ENCODE data around the gene MRLN. TPM values are rescaled to one million over a fixed set of nuclear protein-coding genes. Genes with fewer than 3 reads are reported as not detected.
"Not testable (repeated sequence)": the region's sequence is repeated elsewhere in the genome, so short reads cannot be mapped to it uniquely, and the experiment has no call there.

MRLN gene
- total RNA-seq, 1 donor from 2014 or later: not detected

GRCh38 chr10:59788914-59789313 lies 35.7 kb upstream of the MRLN start:
- not testable (repeated sequence) for H3K4me2 ChIP-seq (ENCODE audit: low read length); H3K9me3 Mint-ChIP-seq (ENCODE audit: unreplicated experiment); DNase-seq (ENCODE audit: low read depth); H3K4me1 Mint-ChIP-seq (ENCODE audit: low read depth, unreplicated experiment); H3K9ac ChIP-seq (ENCODE audit: low read length); H3K79me2 ChIP-seq (ENCODE audit: insufficient read depth, low read length); H4K20me1 ChIP-seq (ENCODE audit: insufficient read depth, low read length); H3K4me3 ChIP-seq (ENCODE audit: insufficient read depth, low read depth, low read length); H3K9me3 ChIP-seq (ENCODE audit: insufficient read depth, low read depth, low read length); H3K27me3 Mint-ChIP-seq (ENCODE audit: low read depth, unreplicated experiment); H3K27ac Mint-ChIP-seq (ENCODE audit: unreplicated experiment); H3K4me3 Mint-ChIP-seq (ENCODE audit: unreplicated experiment); H3K27me3 ChIP-seq (ENCODE audit: insufficient read depth, low read length); H2AFZ ChIP-seq (ENCODE audit: low read depth, low read length); H3K27ac ChIP-seq (ENCODE audit: low read depth, low read length); H3K36me3 Mint-ChIP-seq (ENCODE audit: low read depth, unreplicated experiment); H3K4me1 ChIP-seq (ENCODE audit: insufficient read depth, low read length)
- peak; percentile 32 for FAIRE-seq
- H3K36me3 ChIP-seq (ENCODE audit: insufficient read depth, low read length): peaks cover 22% of the 10 kb centered on the region

- H3K27ac Mint-ChIP-seq (ENCODE audit: unreplicated experiment); H2AFZ ChIP-seq (ENCODE audit: low read depth, low read length); FAIRE-seq; DNase-seq (ENCODE audit: low read depth); H4K20me1 ChIP-seq (ENCODE audit: insufficient read depth, low read length); H3K9me3 Mint-ChIP-seq (ENCODE audit: unreplicated experiment); H3K27me3 ChIP-seq (ENCODE audit: insufficient read depth, low read length); H3K9ac ChIP-seq (ENCODE audit: low read length); H3K27ac ChIP-seq (ENCODE audit: low read depth, low read length); H3K36me3 Mint-ChIP-seq (ENCODE audit: low read depth, unreplicated experiment); H3K4me1 ChIP-seq (ENCODE audit: insufficient read depth, low read length); H3K4me3 Mint-ChIP-seq (ENCODE audit: unreplicated experiment); H3K79me2 ChIP-seq (ENCODE audit: insufficient read depth, low read length); H3K4me3 ChIP-seq (ENCODE audit: insufficient read depth, low read depth, low read length); H3K4me1 Mint-ChIP-seq (ENCODE audit: low read depth, unreplicated experiment); H3K4me2 ChIP-seq (ENCODE audit: low read length); H3K9me3 ChIP-seq (ENCODE audit: insufficient read depth, low read depth, low read length); H3K27me3 Mint-ChIP-seq (ENCODE audit: low read depth, unreplicated experiment): not testable (repeated sequence)
- H3K36me3 ChIP-seq (ENCODE audit: insufficient read depth, low read length): peaks cover 15% of the 10 kb centered on the region
These were observed 33.8 kb upstream of the MRLN start for GRCh38 chr10:59787032-59787431.

- H4K20me1 ChIP-seq (ENCODE audit: insufficient read depth, low read length); H3K36me3 ChIP-seq (ENCODE audit: insufficient read depth, low read length); H3K36me3 Mint-ChIP-seq (ENCODE audit: low read depth, unreplicated experiment); H3K9me3 ChIP-seq (ENCODE audit: insufficient read depth, low read depth, low read length); H2AFZ ChIP-seq (ENCODE audit: low read depth, low read length); H3K27ac ChIP-seq (ENCODE audit: low read depth, low read length); DNase-seq (ENCODE audit: low read depth); H3K4me3 ChIP-seq (ENCODE audit: insufficient read depth, low read depth, low read length); H3K4me3 Mint-ChIP-seq (ENCODE audit: unreplicated experiment); H3K27me3 Mint-ChIP-seq (ENCODE audit: low read depth, unreplicated experiment); FAIRE-seq; H3K9ac ChIP-seq (ENCODE audit: low read length); H3K4me1 ChIP-seq (ENCODE audit: insufficient read depth, low read length); H3K9me3 Mint-ChIP-seq (ENCODE audit: unreplicated experiment); H3K4me1 Mint-ChIP-seq (ENCODE audit: low read depth, unreplicated experiment); H3K4me2 ChIP-seq (ENCODE audit: low read length); H3K27ac Mint-ChIP-seq (ENCODE audit: unreplicated experiment); H3K79me2 ChIP-seq (ENCODE audit: insufficient read depth, low read length); H3K27me3 ChIP-seq (ENCODE audit: insufficient read depth, low read length): not testable (repeated sequence)
These were observed 32.2 kb upstream of the MRLN start for GRCh38 chr10:59785476-59785875.

- peaks cover 10% of the 10 kb centered on the region for H3K4me1 ChIP-seq (ENCODE audit: insufficient read depth, low read length)
- no peaks in the 10 kb centered on the region for H3K36me3 Mint-ChIP-seq (ENCODE audit: low read depth, unreplicated experiment)
- peaks cover 15% of the 10 kb centered on the region for H3K4me1 Mint-ChIP-seq (ENCODE audit: low read depth, unreplicated experiment)
- H3K4me3 ChIP-seq (ENCODE audit: insufficient read depth, low read depth, low read length): no peak overlapping the region
- FAIRE-seq (no peak), DNase-seq (ENCODE audit: low read depth) (no peak)
- H2AFZ ChIP-seq (ENCODE audit: low read depth, low read length): no peak overlapping the region
- H3K9me3 ChIP-seq (ENCODE audit: insufficient read depth, low read depth, low read length): no peaks in the 10 kb centered on the region
- no peak overlapping the region for H3K9ac ChIP-seq (ENCODE audit: low read length)
- no peaks in the 10 kb centered on the region for H3K27me3 Mint-ChIP-seq (ENCODE audit: low read depth, unreplicated experiment)
- no peaks in the 10 kb centered on the region for H3K9me3 Mint-ChIP-seq (ENCODE audit: unreplicated experiment)
- H3K4me2 ChIP-seq (ENCODE audit: low read length): no peak overlapping the region
- no peak overlapping the region for H3K27ac Mint-ChIP-seq (ENCODE audit: unreplicated experiment)
- H3K27ac ChIP-seq (ENCODE audit: low read depth, low read length): no peak overlapping the region
- H3K4me3 Mint-ChIP-seq (ENCODE audit: unreplicated experiment): no peak overlapping the region
- H4K20me1 ChIP-seq (ENCODE audit: insufficient read depth, low read length): no peaks in the 10 kb centered on the region
- no peaks in the 10 kb centered on the region for H3K36me3 ChIP-seq (ENCODE audit: insufficient read depth, low read length)
- H3K27me3 ChIP-seq (ENCODE audit: insufficient read depth, low read length): no peaks in the 10 kb centered on the region
- H3K79me2 ChIP-seq (ENCODE audit: insufficient read depth, low read length): no peaks in the 10 kb centered on the region
- no peak for TF ChIP-seq CTCF (IDR thresholded peaks at IDR 0.05; ENCODE audit: insufficient read depth, low read depth, low read length)
- TF ChIP-seq EZH2 (IDR thresholded peaks at IDR 0.05; ENCODE audit: insufficient read depth, low read length): no peak
These were observed 28.3 kb upstream of the MRLN start for GRCh38 chr10:59781511-59781910.
